ENCODE measurements around the gene CASD1. TPM values are rescaled to one million over a fixed set of nuclear protein-coding genes. Genes with fewer than 3 reads are reported as not detected.

Gene CASD1
- total and polyA plus RNA-seq, 2 donors, result 20.2 to 34.2 TPM

Other genes starting within 250 kb of the CASD1 start
- gene COL1A2, start 114.9 kb upstream of the CASD1 start, total RNA-seq, result 55.3 TPM
- gene COL1A2, start 114.9 kb upstream of the CASD1 start, polyA plus RNA-seq, result 27.4 TPM
- 27.9 TPM for gene SGCE, start 146.3 kb downstream of the CASD1 start, total RNA-seq
- gene SGCE, start 146.3 kb downstream of the CASD1 start, polyA plus RNA-seq, result 23.7 TPM

Measured in thymus (tissue), 2 donors.